Measurements from ENCODE around the gene PGK1.
"Not testable (repeated sequence)": the region's sequence is repeated elsewhere in the genome, so short reads cannot be mapped to it uniquely, and the experiment has no call there.

The PGK1 gene

GRCh38 chrX:78074088-78074487, 30.0 kb upstream of the PGK1 start:
- DNase-seq (ENCODE audit: low read depth) = no peak
- no peak for TF ChIP-seq CTCF (IDR thresholded peaks at IDR 0.05; ENCODE audit: insufficient read depth, low read depth, low read length, missing control alignments)
- H3K4me3 ChIP-seq (ENCODE audit: low read depth, low read length) = no peak overlapping the region

GRCh38 chrX:78075787-78076389, 28.2 kb upstream of the PGK1 start:
- DNase-seq (ENCODE audit: low read depth) = no peak
- H3K4me3 ChIP-seq (ENCODE audit: low read depth, low read length) = no peak overlapping the region
- TF ChIP-seq CTCF (IDR thresholded peaks at IDR 0.05; ENCODE audit: insufficient read depth, low read depth, low read length, missing control alignments) = no peak

- not testable (repeated sequence) for DNase-seq (ENCODE audit: low read depth); H3K4me3 ChIP-seq (ENCODE audit: low read depth, low read length)
These were observed 22.6 kb upstream of the PGK1 start for GRCh38 chrX:78081413-78081812.

GRCh38 chrX:78092296-78092695, 11.8 kb upstream of the PGK1 start:
- DNase-seq (ENCODE audit: low read depth) = peak; percentile 55
- no peak overlapping the region for H3K4me3 ChIP-seq (ENCODE audit: low read depth, low read length)

GRCh38 chrX:78098108-78098507, 5.9 kb upstream of the PGK1 start:
- H3K4me3 ChIP-seq (ENCODE audit: low read depth, low read length) = no peak overlapping the region
- DNase-seq (ENCODE audit: low read depth) = no peak
- no peak for TF ChIP-seq CTCF (IDR thresholded peaks at IDR 0.05; ENCODE audit: insufficient read depth, low read depth, low read length, missing control alignments)

More at GRCh38 chrX:78092296-78092695, 11.8 kb upstream of the PGK1 start:
- peak; percentile 43 for TF ChIP-seq CTCF (IDR thresholded peaks at IDR 0.05; ENCODE audit: insufficient read depth, low read depth, low read length, missing control alignments)

GRCh38 chrX:78102091-78102490, 2.0 kb upstream of the PGK1 start:
- H3K4me3 ChIP-seq (ENCODE audit: low read depth, low read length) = no peak overlapping the region
- TF ChIP-seq CTCF (IDR thresholded peaks at IDR 0.05; ENCODE audit: insufficient read depth, low read depth, low read length, missing control alignments) = no peak
- DNase-seq (ENCODE audit: low read depth) = no peak

GRCh38 chrX:78103001-78103622, 936 bp upstream of the PGK1 start:
- peak overlapping the region; percentile 74 for H3K4me3 ChIP-seq (ENCODE audit: low read depth, low read length)
- no peak for TF ChIP-seq CTCF (IDR thresholded peaks at IDR 0.05; ENCODE audit: insufficient read depth, low read depth, low read length, missing control alignments)
- DNase-seq (ENCODE audit: low read depth) = no peak
